Choroid plexus epithelial cell (primary cell): Measurements from ENCODE around the gene GSTM4.
"Not testable (repeated sequence)": the region's sequence is repeated elsewhere in the genome, so short reads cannot be mapped to it uniquely, and the experiment has no call there.

Source experiments
- DNase-seq: peaks from one replicate; pipeline ENCODE4 v3.0.0-alpha.2; 2010; ENCODE audit warnings: low read depth
- H3K4me3 ChIP-seq: 2 replicates; pipeline ENCODE4 v1.5.1; 2011; ENCODE audit warnings: low read depth, mild to moderate bottlenecking, control low read depth, low read length, moderate library complexity
- TF ChIP-seq, protein P1 (sequence below): conservative IDR thresholded peaks from 2 replicates; pipeline ENCODE4 v1.5.1; 2011; ENCODE audit warnings: low read depth, mild to moderate bottlenecking, control low read depth, inconsistent platforms, low read length, moderate library complexity

Gene GSTM4

DNA sequence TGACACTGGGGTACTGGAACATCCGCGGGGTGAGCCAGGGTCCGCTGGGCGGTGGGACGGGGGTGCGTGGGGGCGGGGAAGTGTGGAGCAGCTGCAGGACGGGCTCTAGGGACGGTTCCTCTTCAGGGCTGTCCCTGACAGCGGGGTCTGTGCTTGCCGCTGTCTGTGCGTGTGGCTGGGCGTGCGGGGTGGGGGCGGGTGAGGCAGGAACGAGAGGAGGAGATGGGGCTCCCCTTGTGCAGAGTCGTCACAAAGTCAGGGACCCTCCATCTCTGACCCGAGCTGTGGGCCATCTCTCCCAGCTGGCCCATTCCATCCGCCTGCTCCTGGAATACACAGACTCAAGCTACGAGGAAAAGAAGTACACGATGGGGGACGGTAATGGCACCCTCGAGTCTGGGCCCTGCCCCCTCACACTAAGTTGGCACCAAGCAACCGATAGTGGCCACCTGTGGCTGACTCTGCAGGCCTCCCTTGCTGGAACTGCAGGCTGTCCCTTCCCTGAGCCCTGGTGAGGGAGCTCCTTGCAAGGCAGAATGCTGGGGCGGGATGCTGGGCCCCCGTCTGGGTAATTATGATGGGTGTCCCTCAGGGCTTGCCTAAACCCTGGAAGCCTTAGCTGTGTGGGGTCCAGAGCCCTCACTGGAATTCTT is 12.3 kb downstream of the GSTM4 start:
- TF ChIP-seq, protein P1, sequence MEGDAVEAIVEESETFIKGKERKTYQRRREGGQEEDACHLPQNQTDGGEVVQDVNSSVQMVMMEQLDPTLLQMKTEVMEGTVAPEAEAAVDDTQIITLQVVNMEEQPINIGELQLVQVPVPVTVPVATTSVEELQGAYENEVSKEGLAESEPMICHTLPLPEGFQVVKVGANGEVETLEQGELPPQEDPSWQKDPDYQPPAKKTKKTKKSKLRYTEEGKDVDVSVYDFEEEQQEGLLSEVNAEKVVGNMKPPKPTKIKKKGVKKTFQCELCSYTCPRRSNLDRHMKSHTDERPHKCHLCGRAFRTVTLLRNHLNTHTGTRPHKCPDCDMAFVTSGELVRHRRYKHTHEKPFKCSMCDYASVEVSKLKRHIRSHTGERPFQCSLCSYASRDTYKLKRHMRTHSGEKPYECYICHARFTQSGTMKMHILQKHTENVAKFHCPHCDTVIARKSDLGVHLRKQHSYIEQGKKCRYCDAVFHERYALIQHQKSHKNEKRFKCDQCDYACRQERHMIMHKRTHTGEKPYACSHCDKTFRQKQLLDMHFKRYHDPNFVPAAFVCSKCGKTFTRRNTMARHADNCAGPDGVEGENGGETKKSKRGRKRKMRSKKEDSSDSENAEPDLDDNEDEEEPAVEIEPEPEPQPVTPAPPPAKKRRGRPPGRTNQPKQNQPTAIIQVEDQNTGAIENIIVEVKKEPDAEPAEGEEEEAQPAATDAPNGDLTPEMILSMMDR = no peak
- peak overlapping the region; percentile 62 for H3K4me3 ChIP-seq
- DNase-seq = no peak

GRCh38 chr1:109669246-109669948 is 13.5 kb downstream of the GSTM4 start:
- TF ChIP-seq, protein P1 = no peak
- no peak overlapping the region for H3K4me3 ChIP-seq
- no peak for DNase-seq

DNA sequence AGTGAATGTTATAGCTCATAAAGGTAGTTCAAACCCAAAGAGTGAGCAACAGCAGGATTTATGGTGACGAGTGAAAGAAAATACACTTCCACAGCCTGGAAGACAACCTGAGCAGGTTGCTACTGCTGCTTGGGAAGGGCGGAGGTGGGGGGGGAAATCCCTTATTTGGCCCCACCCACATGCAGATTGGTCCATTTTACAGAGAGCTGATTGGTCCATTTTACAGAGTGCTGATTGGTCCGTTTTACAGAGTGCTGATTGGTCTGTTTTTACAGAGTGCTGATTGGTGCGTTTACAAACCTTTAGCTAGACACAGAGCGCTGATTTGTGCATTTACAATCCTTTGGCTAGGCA is 14.0 kb downstream of the GSTM4 start:
- H3K4me3 ChIP-seq, DNase-seq: not testable (repeated sequence)

GRCh38 chr1:109671067-109671466 is 15.2 kb downstream of the GSTM4 start:
- TF ChIP-seq, protein P1 = no peak
- no peak overlapping the region for H3K4me3 ChIP-seq
- no peak for DNase-seq

DNA sequence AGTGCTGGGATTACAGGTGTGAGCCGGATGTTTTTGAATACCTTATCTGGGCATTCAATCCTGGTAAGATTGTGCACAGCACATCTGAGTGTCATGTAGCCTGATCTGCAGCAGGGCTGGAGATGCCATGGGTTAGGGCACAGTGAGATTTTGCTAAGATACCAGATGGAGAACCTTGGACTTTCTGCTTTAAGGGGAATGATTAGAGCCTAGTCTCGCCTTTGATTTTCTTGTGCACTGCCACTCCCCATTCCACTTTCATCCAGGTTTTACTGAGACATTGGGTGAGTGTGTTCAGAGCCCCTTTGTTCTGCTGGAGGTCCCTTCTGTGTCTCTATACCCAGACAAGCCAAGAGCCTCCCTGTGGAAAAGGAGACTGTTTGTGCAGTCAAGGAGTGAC is 18.0 kb downstream of the GSTM4 start:
- H3K4me3 ChIP-seq, DNase-seq: not testable (repeated sequence)

GRCh38 chr1:109676683-109677381 is 20.9 kb downstream of the GSTM4 start:
- DNase-seq = peak; percentile 12

GRCh38 chr1:109677459-109677858 is 21.6 kb downstream of the GSTM4 start:
- no peak for DNase-seq
- H3K4me3 ChIP-seq = no peak overlapping the region
- TF ChIP-seq, protein P1 = no peak

More at GRCh38 chr1:109676683-109677381, 20.9 kb downstream of the GSTM4 start:
- H3K4me3 ChIP-seq = not testable (repeated sequence)

- DNase-seq, H3K4me3 ChIP-seq: not testable (repeated sequence)
Measured at GRCh38 chr1:109678637-109679036, 22.7 kb downstream of the GSTM4 start.

GRCh38 chr1:109684777-109685176 is 28.9 kb downstream of the GSTM4 start:
- DNase-seq, H3K4me3 ChIP-seq: not testable (repeated sequence)

DNA sequence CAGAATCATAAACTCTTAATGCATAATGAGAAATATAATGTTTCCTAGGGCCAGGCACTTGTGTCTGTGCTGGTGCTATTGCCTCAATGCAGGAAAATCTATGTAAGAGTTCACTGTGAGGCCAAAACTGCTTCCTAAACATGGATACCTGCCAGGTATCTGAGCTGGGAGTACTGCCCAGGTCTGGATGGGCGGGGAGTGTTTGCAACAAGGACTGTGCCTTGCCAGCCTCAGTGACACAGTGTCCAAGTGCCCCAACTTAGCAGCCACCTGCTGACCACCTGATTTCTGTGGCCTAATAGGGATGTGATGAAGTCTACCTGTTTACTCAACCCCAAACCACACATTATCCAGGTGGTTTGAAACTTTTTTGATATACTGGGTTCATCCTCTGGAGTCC is 29.5 kb downstream of the GSTM4 start:
- not testable (repeated sequence) for DNase-seq, H3K4me3 ChIP-seq

DNA sequence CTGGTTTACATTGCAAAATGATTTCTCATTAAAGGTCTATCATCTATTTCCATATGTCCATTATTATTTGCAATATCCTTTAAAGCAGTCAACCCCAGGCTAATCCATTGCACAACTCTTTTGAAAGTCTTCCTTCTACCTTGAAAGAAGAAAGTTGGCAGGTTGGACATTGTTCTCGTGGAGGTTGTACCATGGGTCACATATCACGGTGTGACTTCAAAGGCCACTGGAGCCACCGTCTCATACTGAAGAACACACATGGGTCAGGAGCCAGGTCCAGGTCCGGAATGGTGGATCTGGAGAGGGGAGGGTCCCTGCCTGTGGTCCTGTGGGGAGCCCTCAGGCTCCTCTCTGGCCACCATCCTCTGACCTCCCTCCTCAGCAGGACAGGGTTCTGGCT is 30.0 kb downstream of the GSTM4 start:
- not testable (repeated sequence) for DNase-seq

DNA sequence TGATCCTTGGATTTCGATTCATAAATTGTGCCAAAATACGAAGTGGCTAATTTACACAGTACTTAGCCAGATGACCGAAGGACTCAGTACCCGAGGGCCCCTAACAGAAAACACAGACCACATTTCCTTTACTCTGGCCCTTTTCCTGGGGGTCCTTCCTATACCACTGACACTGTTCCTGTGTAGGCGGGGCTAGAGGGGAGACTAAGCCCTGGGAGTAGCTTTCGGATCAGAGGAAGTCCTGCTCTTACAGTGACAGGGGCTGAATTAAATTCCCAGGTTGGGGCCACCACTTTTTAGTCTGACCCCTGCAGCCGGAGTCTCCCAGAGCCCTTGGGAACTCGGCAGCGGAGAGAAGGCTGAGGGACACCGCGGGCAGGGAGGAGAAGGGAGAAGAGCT is 31.2 kb downstream of the GSTM4 start:
- not testable (repeated sequence) for DNase-seq, H3K4me3 ChIP-seq

More for the DNA sequence above, 30.0 kb downstream of the GSTM4 start:
- H3K4me3 ChIP-seq = not testable (repeated sequence)
